ENCODE results near the gene COBL.

Gene COBL

GRCh38 chr7:51274955-51275354 lies 41.7 kb downstream of the COBL start:
- DNase-seq (ENCODE audit: low spot score in 2 of 2), result no peak
- Mint-ChIP-seq H3K4me1 (no peaks in the 10 kb centered on the region), H3K36me3 (ENCODE audit: insufficient read depth) (no peaks in the 10 kb centered on the region), H3K9me3 (no peaks in the 10 kb centered on the region), H3K27ac (ENCODE audit: low read depth) (no peak overlapping the region), H3K4me3 (no peak overlapping the region), H3K27me3 (peaks cover 31% of the 10 kb centered on the region)
- no peak for ATAC-seq (replicated peaks; ENCODE audit: extremely low read depth, poor library complexity, severe bottlenecking)

- DNase-seq (ENCODE audit: low spot score in 2 of 2) (no peak), ATAC-seq (replicated peaks; ENCODE audit: extremely low read depth, poor library complexity, severe bottlenecking) (no peak)
- no peaks in the 10 kb centered on the region for H3K9me3 Mint-ChIP-seq
- H3K36me3 Mint-ChIP-seq (ENCODE audit: insufficient read depth), result no peaks in the 10 kb centered on the region
- H3K27me3 Mint-ChIP-seq, result peaks cover 25% of the 10 kb centered on the region
- no peak overlapping the region for H3K27ac Mint-ChIP-seq (ENCODE audit: low read depth)
- no peaks in the 10 kb centered on the region for H3K4me1 Mint-ChIP-seq
- no peak overlapping the region for H3K4me3 Mint-ChIP-seq
These were observed 42.6 kb downstream of the COBL start for GRCh38 chr7:51274001-51274400.

GRCh38 chr7:51273360-51273759 lies 43.2 kb downstream of the COBL start:
- no peak overlapping the region for H3K27ac Mint-ChIP-seq (ENCODE audit: low read depth)
- no peak for ATAC-seq (replicated peaks; ENCODE audit: extremely low read depth, poor library complexity, severe bottlenecking)

GRCh38 chr7:51270965-51271364 lies 45.6 kb downstream of the COBL start:
- no peaks in the 10 kb centered on the region for H3K4me1 Mint-ChIP-seq
- H3K27ac Mint-ChIP-seq (ENCODE audit: low read depth), result no peak overlapping the region
- H3K27me3 Mint-ChIP-seq, result peaks cover 13% of the 10 kb centered on the region
- no peaks in the 10 kb centered on the region for H3K9me3 Mint-ChIP-seq
- H3K4me3 Mint-ChIP-seq, result no peak overlapping the region
- DNase-seq (ENCODE audit: low spot score in 2 of 2), result no peak
- H3K36me3 Mint-ChIP-seq (ENCODE audit: insufficient read depth), result no peaks in the 10 kb centered on the region
- ATAC-seq (replicated peaks; ENCODE audit: extremely low read depth, poor library complexity, severe bottlenecking), result no peak

More at GRCh38 chr7:51273360-51273759, 43.2 kb downstream of the COBL start:
- Mint-ChIP-seq H3K4me1 (no peaks in the 10 kb centered on the region), H3K36me3 (ENCODE audit: insufficient read depth) (no peaks in the 10 kb centered on the region), H3K9me3 (no peaks in the 10 kb centered on the region), H3K4me3 (no peak overlapping the region), H3K27me3 (peaks cover 25% of the 10 kb centered on the region)
- no peak for DNase-seq (ENCODE audit: low spot score in 2 of 2)

GRCh38 chr7:51269911-51270310 lies 46.7 kb downstream of the COBL start:
- Mint-ChIP-seq H3K4me1 (no peaks in the 10 kb centered on the region), H3K27me3 (peaks cover 10% of the 10 kb centered on the region), H3K9me3 (no peaks in the 10 kb centered on the region), H3K4me3 (no peak overlapping the region), H3K27ac (ENCODE audit: low read depth) (no peak overlapping the region), H3K36me3 (ENCODE audit: insufficient read depth) (no peaks in the 10 kb centered on the region)
- no peak for ATAC-seq (replicated peaks; ENCODE audit: extremely low read depth, poor library complexity, severe bottlenecking)
- no peak for DNase-seq (ENCODE audit: low spot score in 2 of 2)

- no peak for DNase-seq (ENCODE audit: low spot score in 2 of 2)
- Mint-ChIP-seq H3K27me3 (peaks cover 7% of the 10 kb centered on the region), H3K4me3 (no peak overlapping the region), H3K27ac (ENCODE audit: low read depth) (no peak overlapping the region), H3K36me3 (ENCODE audit: insufficient read depth) (no peaks in the 10 kb centered on the region), H3K9me3 (no peaks in the 10 kb centered on the region), H3K4me1 (no peaks in the 10 kb centered on the region)
- ATAC-seq (replicated peaks; ENCODE audit: extremely low read depth, poor library complexity, severe bottlenecking), result no peak
These were observed 47.3 kb downstream of the COBL start for GRCh38 chr7:51269321-51269720.

GRCh38 chr7:51268859-51269258 lies 47.8 kb downstream of the COBL start:
- DNase-seq (ENCODE audit: low spot score in 2 of 2) (no peak), ATAC-seq (replicated peaks; ENCODE audit: extremely low read depth, poor library complexity, severe bottlenecking) (no peak)
- Mint-ChIP-seq H3K4me3 (no peak overlapping the region), H3K4me1 (no peaks in the 10 kb centered on the region), H3K27me3 (peaks cover 2% of the 10 kb centered on the region), H3K27ac (ENCODE audit: low read depth) (no peak overlapping the region), H3K36me3 (ENCODE audit: insufficient read depth) (no peaks in the 10 kb centered on the region), H3K9me3 (no peaks in the 10 kb centered on the region)

- Mint-ChIP-seq H3K9me3 (no peaks in the 10 kb centered on the region), H3K27me3 (peaks cover 6% of the 10 kb centered on the region), H3K36me3 (ENCODE audit: insufficient read depth) (no peaks in the 10 kb centered on the region), H3K4me1 (no peaks in the 10 kb centered on the region), H3K27ac (ENCODE audit: low read depth) (no peak overlapping the region), H3K4me3 (no peak overlapping the region)
- DNase-seq (ENCODE audit: low spot score in 2 of 2), result no peak
- ATAC-seq (replicated peaks; ENCODE audit: extremely low read depth, poor library complexity, severe bottlenecking), result no peak
These were observed 49.4 kb downstream of the COBL start for GRCh38 chr7:51267169-51267568.

GRCh38 chr7:51265066-51265907 lies 51.3 kb downstream of the COBL start:
- Mint-ChIP-seq H3K27me3 (peaks cover 21% of the 10 kb centered on the region), H3K4me3 (no peak overlapping the region), H3K27ac (ENCODE audit: low read depth) (no peak overlapping the region), H3K4me1 (no peaks in the 10 kb centered on the region), H3K9me3 (no peaks in the 10 kb centered on the region), H3K36me3 (ENCODE audit: insufficient read depth) (no peaks in the 10 kb centered on the region)
- no peak for DNase-seq (ENCODE audit: low spot score in 2 of 2)
- ATAC-seq (replicated peaks; ENCODE audit: extremely low read depth, poor library complexity, severe bottlenecking), result no peak

GRCh38 chr7:51263631-51264484 lies 52.8 kb downstream of the COBL start:
- peaks cover 21% of the 10 kb centered on the region for H3K27me3 Mint-ChIP-seq
- ATAC-seq (replicated peaks; ENCODE audit: extremely low read depth, poor library complexity, severe bottlenecking) (no peak), DNase-seq (ENCODE audit: low spot score in 2 of 2) (no peak)
- H3K36me3 Mint-ChIP-seq (ENCODE audit: insufficient read depth), result no peaks in the 10 kb centered on the region
- no peaks in the 10 kb centered on the region for H3K9me3 Mint-ChIP-seq
- H3K4me1 Mint-ChIP-seq, result no peaks in the 10 kb centered on the region
- H3K4me3 Mint-ChIP-seq, result no peak overlapping the region
- no peak overlapping the region for H3K27ac Mint-ChIP-seq (ENCODE audit: low read depth)

GRCh38 chr7:51262796-51263531 lies 53.6 kb downstream of the COBL start:
- Mint-ChIP-seq H3K4me1 (no peaks in the 10 kb centered on the region), H3K9me3 (no peaks in the 10 kb centered on the region)
- ATAC-seq (replicated peaks; ENCODE audit: extremely low read depth, poor library complexity, severe bottlenecking), result no peak

GRCh38 chr7:51261950-51262795 lies 54.4 kb downstream of the COBL start:
- Mint-ChIP-seq H3K4me1 (no peaks in the 10 kb centered on the region), H3K4me3 (no peak overlapping the region), H3K9me3 (no peaks in the 10 kb centered on the region), H3K27me3 (peaks cover 21% of the 10 kb centered on the region), H3K27ac (ENCODE audit: low read depth) (no peak overlapping the region), H3K36me3 (ENCODE audit: insufficient read depth) (no peaks in the 10 kb centered on the region)
- ATAC-seq (replicated peaks; ENCODE audit: extremely low read depth, poor library complexity, severe bottlenecking) (no peak), DNase-seq (ENCODE audit: low spot score in 2 of 2) (no peak)

More at GRCh38 chr7:51262796-51263531, 53.6 kb downstream of the COBL start:
- Mint-ChIP-seq H3K4me3 (no peak overlapping the region), H3K27me3 (peaks cover 21% of the 10 kb centered on the region), H3K36me3 (ENCODE audit: insufficient read depth) (no peaks in the 10 kb centered on the region), H3K27ac (ENCODE audit: low read depth) (no peak overlapping the region)
- no peak for DNase-seq (ENCODE audit: low spot score in 2 of 2)
